NCI-H2171 treated with DMSO at 0.1 percent for 48 hours (cell line): ENCODE data around the gene TK2.
"Not testable (repeated sequence)": the region's sequence is repeated elsewhere in the genome, so short reads cannot be mapped to it uniquely, and the experiment has no call there.

Experiments used
- DNase-seq: peaks from one replicate; lab custom pipeline; 2025; lab: John Stamatoyannopoulos, UW

The TK2 gene

DNA sequence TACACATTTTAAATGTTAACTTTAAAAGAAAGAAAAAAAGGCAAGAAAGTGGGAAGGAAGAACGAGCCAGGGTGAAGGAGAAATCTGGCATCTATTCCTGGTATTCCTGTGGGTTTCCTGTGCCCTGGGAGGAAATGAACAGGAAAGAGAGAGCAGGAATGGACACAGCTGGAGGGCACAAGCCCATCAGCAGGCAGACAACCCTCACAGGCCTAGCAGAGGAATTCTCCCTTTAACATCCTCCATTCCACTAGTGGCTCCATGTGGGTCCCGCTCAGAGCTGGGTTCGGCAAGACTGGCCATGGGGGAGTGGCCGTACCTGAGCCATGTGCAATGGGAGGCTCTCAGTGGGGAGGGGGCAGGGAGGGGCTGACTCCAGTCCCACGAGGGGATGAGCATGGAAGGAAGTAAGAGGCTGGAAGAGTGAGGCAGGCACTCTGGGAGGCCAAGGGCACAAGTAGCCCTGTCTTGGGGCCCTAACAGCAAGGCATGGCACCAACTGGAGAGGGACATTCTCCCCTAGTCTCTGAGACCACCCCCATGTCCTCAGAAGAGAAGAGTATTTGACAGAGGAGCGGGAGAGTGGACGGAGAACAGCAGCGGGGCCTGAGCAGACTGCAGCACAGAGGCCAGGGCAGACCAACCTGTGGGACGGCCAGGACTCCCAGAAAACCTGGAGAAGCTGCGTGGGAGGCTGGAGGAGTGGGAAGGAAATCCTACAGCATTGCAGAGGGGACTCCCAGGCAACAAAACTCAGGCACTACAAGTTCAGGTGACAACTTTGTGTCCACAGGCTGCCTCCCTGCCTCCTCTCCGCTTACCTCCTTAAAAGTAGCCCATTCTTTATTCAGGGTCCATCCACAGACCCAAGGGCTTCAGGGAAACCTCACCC lies 30.2 kb downstream of the TK2 start:
- no peak for DNase-seq

DNA sequence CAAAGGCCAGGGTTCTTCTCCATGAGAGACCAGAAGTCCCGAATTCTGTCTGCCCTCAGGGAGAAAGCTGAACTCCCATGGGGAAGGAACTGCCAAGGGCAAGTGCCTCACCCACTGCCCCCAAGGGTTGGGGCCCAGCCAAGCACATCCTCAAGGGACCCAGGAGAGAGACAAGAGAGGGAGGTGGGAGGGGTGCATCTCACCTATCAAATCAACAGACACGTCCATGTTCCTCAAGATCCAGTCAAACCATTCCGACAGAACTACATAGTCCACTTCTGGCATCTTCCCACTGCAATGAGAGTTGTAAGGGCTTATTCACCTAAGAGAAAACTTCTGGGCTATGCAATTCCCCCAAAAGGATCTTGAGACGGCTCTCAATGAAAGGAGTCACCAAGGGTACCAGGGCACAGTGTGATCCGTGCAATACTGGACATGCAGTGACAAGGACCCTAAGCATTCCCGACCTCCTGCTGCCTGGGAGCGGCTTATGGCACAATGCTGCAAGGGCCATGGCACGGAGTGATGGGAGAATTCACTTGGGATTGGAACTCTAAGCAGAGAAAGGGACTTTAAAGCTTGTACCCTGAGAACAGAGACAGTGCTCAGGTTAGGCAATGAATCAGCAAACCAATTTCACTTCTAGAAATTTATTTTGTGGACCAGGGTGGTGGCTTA lies 32.2 kb downstream of the TK2 start:
- DNase-seq = no peak

DNA sequence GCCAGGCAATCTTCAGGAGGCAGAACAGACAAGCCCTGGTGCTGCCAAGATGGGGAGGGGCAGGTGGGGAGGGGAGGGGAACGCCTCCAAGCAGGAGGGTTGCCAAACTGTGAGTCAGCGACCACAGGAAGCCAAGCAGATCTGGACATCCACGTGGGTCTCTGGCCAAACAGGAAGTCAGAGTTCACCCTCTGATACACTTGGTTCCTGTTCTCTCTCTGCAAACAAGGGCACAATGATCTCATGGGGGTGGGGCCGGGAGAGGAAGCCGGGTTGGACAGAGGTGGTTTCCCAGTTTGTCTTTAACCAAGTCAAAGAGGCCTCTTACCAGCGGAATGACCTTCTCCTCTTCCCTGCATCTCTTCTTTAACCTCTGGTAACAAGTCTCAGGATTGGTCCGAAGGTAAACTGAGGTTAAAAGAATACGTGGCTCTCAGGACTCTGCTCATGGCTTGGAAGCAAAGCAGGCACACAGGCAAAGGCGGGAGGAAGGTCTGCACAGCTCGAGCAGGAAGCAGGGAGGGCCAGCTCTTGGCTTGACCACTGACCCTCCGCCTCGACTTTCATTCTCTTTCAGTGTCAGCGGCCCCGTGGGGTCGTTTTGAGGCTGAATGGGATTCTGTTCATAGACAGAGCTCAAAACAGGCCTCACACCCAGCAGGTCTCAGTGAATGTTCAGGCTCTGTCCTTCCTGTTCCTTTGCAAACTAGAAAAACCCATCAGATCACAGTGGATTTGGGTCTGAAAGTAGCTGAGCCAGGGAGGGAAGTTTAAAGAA lies 32.9 kb downstream of the TK2 start:
- DNase-seq = no peak

DNA sequence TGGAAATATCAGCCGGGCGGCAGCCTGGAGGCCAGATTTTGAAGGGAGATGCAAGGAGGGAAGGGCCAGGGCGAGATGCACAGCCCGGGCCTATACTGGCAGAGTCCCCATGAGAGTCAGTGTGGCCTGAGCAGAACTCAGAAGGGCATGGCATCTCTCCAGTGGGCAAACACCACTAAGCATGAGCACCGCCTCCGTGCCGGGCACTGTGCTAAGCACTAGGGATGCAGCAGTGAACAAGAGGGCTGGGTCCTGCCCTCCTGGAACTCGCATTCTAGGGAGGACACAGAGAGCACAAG lies 33.5 kb downstream of the TK2 start:
- DNase-seq = no peak

DNA sequence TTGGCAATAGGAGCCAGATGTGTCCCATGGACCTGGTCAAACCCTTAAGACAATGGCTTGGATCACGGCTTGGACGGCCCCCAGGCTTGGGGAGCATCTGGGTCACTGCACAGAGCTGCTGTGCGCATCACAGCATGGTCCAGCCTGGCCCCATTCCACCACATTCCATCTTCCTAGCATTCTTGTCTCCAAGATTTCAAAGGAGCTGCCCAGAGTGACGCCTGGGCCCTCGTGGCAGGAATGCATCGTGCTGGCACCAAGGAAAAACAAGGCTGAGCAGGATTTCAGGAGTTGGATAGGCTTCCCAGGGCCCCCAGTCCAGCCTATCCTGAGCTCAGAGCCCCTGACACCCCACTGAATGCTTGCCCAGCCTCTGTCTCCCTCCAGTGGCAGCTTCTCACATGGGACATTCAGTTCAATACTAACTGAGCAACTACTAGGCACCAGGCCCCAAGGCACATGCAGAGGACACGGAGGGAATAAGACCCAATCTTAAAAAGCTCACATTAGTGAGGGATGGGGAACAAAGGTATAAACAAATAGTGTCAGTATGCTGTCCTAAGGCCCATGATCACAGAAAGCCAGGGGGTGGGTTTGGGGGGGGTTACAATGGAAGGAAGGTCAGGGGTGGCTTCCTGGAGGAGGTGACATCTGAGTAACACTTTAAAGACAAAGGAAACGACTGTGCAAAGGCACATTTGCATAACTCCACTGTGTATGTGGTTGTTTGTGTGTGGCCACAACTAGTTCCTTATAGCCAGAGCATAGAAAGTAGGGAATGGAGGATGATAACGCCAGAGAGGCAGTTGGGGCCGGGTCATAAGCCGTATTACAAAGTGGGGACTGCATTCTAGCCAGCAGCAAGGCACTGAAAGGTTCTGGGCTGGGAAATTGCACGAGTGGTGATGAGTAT lies 34.1 kb downstream of the TK2 start:
- no peak for DNase-seq

DNA sequence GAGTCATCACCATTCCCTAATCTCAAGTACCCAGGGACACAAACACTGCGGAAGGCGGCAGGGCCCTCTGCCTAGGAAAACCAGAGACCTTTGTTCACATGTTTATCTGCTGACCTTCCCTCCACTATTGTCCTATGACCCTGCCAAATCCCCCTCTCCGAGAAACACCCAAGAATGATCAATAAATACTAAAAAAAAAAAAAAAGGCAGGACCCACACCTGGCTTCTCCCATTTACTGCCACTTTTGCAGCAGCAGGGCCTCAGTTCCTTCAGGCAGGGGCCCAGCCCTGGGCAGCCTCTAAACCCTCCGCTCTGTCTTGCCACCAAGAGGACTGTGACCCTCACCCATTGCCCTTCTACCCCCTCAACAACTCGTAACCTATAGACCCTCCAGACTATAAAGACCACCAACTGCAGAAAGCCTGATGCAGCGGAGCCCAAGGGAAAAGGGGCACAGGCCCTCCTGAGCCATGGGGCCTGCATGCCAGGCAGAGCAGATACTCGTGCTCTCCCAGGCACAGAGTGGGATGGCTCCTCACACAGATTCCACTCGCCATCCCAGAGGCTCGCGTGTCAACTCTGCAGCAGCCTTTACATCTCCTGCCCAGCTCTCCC lies 34.8 kb downstream of the TK2 start:
- not testable (repeated sequence) for DNase-seq

DNA sequence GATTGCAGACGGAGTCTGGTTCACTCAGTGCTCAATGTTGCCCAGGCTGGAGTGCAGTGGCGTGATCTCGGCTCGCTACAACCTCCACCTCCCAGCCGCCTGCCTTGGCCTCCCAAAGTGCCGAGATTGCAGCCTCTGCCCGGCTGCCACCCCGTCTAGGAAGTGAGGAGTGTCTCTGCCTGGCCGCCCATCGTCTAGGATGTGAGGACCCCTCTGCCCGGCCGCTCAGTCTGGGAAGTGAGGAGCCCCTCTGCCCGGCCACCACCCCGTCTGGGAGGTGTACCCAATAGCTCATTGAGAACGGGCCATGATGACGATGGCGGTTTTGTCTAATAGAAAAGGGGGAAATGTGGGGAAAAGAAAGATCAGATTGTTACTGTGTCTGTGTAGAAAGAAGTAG lies 35.5 kb downstream of the TK2 start:
- not testable (repeated sequence) for DNase-seq

DNA sequence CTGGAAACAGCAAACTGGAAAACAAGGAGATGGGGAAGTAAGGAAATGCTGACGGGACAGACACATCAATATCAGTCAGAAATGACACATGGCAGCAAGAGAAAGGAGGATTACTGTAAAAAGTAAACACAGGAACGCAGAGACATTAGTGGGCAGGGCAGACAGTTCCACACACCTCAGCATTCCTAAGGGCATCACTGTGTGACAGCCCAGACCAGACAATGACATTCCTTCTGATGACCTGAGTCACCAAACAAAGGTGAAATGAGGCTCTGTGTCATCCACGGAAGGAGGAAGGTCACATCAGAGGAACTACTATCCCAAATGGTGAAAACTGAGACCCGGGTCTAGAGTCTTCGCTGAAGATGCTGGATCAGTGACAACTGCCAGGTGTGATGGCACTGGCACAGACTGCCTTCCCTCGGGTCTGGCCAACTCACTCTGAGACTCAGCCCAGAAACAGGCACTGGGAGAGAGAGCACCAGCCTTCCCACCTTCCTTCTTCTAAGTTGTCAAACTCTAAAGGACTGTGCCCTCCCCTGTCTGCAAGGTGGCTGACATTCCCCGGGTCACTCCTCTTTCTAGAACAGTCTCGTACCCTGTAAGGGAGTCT lies 36.7 kb downstream of the TK2 start:
- no peak for DNase-seq

DNA sequence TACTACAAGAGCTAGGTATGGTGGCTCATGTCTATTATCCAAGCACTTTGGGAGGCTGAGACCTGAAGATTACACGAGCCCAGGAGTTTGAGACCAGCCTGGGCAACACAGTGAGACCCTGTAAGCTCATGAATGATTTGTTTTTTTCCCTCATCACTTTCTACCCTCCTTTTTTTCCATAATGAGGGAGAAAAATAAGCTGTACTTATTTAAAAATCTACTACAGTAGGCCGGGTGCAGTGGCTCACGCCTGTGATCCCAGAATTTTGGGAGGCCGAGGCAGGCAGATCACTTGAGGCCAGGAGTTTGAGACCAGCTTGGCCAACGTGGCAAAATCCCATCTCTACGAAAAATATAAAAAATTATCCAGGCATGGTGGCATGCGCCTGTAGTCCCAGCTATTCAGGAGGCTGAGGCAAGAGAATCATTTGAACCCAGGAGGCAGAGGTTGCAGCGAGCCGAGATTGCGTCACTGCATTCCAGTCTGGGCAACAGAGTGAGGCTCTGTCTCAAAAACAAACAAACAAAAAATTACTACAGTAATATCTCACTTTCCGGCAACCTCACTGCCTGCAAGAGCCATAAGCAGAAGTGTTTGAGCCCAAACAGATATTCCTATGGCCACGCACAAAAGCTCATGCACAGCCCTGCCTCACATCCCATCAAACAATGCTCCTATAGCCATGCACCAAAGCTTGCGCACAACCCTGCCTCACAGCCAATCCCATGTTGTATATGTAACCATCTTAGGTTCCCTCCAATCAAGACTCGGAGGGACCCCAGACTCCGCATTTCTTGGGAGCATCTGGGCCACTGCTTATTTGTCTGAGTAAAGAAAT lies 37.4 kb downstream of the TK2 start:
- DNase-seq = no peak

DNA sequence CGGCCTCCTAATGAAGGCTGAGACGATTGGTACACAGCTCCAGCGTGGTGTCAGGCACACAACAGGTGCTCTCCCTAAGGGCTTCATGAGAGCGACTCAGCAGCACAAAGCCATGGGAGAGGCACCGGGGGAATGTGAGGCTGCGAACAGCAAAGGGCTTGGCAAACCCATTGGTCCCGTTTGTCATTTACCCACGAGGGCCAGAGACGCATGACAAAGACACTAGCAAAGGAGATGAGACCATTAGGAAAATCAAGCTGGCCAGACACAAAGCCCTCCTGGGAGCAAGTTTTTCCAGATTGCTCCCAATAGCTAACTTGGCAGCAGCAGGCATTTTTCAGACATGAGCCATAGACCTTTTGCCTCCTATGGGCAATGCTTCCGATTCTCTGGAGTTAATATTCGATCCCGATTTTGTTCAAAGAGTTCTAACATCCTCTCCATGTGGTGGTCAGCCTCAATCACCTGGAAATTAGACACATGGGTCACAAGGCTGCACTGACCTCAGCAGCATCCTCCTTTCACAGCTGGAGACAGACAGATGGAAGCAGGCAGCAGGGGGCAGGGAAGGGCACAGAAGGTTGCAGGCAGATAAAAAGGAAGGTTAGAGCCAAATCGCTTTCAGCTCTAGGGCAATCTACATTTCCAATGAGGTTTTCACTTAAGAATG lies 38.2 kb downstream of the TK2 start:
- DNase-seq = no peak

DNA sequence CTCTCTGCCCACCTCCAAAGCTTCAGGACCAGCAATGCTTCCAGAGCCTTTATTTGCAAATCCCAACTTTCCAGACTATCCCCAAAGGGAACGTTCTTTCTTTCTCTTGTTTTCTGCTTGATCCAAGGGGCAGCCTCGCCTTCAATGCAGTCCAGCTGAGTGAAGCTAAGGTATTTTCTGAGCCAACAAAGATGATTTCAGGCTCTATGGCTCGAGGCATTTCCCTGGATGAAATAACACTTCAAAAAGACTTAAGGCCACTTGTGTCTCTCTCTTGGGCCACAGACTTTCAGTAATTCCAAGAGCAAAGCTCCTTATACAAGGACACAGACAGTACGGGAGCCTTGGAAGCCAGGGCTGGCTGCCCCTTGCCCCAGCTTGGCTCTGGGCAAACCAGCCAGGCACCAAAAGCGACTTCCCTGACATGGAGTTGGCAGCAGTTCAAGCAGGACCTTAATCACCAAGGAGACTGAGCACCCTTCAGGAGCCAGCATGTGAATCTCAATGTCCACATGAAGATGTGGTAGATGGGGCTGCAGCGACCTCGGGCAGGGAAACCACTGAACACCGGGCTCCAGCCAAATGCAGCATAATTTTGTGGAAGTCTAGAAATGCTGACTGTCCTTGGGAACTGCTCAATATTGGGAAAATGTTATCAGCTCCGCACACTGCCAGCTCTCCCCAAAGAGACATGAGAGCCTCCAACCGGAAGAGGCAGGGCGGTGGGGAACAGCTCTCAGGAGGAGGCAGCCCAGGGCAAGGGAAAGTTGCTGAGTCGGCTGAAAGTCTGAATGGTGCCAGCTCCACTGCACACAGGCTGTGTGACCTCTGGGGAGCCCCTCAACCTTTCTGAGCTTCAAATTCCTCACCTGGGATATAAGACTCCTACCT lies 39.0 kb downstream of the TK2 start:
- no peak for DNase-seq

DNA sequence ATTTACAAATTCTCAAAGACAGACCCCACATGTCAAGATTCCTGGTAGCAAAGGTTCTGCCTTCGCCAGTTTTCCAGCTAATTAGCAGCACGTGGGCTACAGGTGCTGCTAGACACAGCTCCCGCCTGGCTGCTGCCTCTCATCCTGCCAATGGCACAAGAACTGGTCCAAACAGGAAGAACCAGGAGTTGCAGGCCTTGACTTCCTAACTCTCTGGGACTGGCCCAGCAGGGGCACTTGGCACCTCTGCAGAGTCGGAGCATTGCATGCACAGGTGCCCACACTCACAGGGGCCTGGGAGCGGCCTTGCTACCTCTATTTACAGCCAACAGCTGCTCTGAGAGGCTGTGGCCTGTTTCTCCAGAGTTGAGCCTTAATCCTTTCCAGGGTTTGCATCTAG lies 39.6 kb downstream of the TK2 start:
- DNase-seq = no peak

DNA sequence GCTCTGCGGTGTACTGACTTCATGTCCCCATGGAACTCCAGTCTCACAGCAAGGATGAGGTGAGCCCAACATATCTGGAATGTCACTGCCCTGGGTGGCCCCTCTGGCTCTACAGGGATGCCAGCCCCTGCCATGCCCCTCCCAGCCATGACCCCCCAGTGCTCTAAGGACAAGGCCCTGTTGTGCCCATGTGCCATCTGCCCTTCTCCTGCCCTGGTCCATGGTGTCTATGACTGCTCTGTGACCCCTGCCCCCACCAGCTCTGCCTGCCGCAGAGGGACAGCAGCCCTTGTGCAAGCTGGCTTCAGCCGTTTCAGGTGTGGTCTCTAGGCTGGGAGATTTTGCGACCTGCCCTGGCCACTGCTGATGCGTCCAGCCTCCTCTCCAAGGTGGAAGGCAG lies 40.3 kb downstream of the TK2 start:
- no peak for DNase-seq

DNA sequence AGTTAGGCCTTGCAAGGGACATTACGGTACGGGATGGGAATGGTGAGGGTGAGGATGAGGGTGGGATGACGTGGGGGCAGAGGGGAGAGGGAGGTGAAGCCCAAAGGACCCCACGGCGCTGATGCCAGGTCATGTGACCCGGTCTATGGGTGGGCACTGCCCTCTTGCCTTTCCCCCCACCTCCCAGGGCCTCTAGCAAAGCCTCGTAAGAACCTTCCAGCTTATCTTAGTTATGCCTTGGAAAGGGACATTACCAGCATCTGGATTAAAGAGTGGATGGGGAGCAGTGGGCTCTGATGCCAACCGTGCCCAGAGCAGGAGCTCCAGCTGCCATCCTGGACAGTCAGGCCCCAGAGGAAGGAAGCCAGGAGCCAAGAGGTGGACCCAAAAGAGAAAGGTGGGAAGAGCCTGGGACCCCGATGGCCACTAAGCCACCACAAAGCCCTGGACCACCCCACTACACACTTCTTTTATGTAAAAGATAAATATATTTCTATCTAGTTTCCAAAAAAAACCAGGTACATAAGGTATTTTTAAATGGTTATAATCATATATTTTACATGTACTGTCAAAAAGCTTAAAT lies 40.9 kb downstream of the TK2 start:
- DNase-seq = no peak

DNA sequence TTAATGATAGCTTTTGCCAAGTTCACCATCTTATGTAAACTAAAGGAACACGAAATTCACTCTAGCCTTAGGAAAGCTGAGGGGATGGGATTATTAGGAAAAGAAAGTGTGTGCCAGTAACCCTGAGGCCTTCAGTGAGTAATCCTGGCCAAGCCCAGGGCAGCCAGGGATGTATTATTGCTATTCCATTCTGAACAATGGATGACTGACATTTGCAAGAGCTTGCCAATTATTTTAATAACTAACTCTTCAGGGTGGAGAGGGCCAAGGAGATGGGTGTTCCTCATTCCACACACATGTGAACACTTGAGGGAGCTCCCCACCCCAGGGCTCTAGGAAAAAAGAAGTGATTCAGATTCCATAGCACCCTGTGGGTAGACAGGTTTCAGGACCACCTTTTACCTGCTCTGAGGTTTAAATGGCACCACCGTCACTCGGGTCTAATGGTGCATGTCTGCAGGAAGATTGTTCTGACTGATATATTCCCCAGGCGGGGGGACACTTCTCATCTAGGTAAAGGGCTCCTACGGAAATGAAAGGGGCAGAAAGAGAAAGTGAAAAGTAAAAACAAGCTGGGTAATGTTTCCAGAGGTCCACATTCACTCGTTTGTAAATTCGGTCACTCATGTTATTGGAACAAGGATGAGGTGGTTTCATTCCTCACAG lies 41.5 kb downstream of the TK2 start:
- DNase-seq = no peak

DNA sequence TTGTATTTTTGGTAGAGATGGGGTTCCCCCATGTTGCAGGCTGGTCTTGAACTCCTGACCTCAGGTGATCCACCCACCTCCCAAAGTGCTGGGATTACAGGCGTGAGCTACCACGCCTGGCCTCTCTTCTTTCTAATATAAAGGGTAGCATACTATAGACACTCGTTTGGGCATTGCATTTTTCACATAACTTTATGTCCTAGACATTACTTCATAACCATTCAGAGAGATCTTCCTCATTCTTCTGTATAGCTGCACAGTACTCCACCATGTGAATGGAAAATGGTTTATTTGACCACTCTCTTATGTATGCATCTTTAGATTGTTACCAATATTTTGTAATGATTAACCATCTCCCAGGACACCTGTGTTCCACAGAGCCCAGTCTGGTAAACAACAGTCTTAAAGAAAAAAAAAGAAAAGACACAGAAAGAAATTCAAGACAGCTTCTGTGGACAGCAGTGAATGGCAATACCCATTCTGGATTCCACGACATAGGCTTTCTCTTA lies 42.1 kb downstream of the TK2 start:
- DNase-seq = no peak

DNA sequence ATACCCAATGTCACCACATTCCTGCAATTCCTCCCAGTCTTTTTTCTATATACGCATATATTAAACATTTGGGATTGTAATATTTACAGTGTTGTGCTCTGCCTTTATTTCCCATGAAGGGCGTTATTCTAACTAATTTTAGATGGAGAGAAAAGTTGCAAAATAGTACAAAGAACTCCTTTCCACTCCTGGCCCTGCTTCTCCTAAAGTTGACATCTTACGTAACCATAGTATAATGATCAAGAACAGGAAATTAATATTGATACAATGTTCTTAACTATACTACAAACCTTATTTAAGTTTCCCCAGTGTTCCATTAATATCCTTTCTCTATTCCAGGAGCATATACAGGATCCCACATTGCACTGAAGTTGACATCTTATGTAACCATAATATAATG lies 46.3 kb downstream of the TK2 start:
- no peak for DNase-seq
